ENCODE data around the gene EMC10.

The EMC10 gene

DNA sequence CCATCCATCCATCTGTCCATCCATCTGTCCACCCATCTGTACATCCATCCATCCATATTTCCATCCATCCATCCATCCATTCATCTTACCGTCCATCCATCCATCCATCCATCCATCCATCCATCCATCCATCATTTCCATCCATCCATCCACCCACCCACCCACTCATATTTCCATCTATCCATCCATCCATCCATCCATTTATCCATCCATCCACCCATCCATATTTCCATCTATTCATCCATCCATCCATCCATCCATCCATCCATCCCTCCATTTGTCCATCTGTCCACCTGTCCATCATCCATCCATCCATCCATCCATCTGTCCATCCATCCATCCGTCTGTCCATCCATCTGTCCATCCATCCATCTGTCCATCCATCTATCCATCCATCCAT is 20.3 kb upstream of the EMC10 start:
- TF ChIP-seq, protein P1, sequence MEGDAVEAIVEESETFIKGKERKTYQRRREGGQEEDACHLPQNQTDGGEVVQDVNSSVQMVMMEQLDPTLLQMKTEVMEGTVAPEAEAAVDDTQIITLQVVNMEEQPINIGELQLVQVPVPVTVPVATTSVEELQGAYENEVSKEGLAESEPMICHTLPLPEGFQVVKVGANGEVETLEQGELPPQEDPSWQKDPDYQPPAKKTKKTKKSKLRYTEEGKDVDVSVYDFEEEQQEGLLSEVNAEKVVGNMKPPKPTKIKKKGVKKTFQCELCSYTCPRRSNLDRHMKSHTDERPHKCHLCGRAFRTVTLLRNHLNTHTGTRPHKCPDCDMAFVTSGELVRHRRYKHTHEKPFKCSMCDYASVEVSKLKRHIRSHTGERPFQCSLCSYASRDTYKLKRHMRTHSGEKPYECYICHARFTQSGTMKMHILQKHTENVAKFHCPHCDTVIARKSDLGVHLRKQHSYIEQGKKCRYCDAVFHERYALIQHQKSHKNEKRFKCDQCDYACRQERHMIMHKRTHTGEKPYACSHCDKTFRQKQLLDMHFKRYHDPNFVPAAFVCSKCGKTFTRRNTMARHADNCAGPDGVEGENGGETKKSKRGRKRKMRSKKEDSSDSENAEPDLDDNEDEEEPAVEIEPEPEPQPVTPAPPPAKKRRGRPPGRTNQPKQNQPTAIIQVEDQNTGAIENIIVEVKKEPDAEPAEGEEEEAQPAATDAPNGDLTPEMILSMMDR (IDR thresholded peaks at IDR 0.05) = no peak
- no peaks in the 10 kb centered on the region for H3K9me3 ChIP-seq
- H3K4me3 ChIP-seq = no peak overlapping the region
- H3K36me3 ChIP-seq = no peaks in the 10 kb centered on the region
- H3K27ac ChIP-seq = no peak overlapping the region
- no peak for DNase-seq
- intact Hi-C loops (cut with DNase I; ENCODE audit: low total_unique reads) = no loop called here
- peaks cover 0 to 59% of the 10 kb centered on the region in 2 donors for H3K27me3 ChIP-seq
- no peaks in the 10 kb centered on the region for H3K4me1 ChIP-seq

DNA sequence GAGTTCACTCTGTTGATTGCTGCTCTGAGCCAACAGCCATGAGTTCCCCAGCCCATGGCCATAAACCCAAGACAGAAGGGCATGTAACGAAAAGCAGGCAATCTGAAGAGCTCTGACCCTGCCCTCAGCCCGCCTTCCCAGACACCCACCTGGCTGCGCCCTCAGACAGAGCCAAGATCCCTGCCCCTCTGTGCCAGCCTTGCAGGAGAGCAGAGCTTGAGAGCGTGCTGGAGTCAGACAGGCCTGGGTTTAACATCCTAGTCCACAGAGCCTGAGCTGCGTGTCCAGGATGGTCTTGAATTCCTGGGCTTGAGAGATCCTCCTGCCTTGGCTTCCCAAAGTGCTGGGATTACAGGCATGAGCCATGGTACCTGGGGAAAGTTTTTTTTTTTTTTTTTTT is 19.0 kb upstream of the EMC10 start:
- Histone ChIP-seq H3K27me3 (peaks cover 0 to 66% of the 10 kb centered on the region in 2 donors), H3K27ac (no peak overlapping the region), H3K4me3 (no peak overlapping the region), H3K9me3 (no peaks in the 10 kb centered on the region), H3K36me3 (no peaks in the 10 kb centered on the region), H3K4me1 (no peaks in the 10 kb centered on the region)
- no peak for DNase-seq
- intact Hi-C loops (cut with DNase I; ENCODE audit: low total_unique reads) = no loop called here
- TF ChIP-seq, protein P1 (IDR thresholded peaks at IDR 0.05) = no peak

DNA sequence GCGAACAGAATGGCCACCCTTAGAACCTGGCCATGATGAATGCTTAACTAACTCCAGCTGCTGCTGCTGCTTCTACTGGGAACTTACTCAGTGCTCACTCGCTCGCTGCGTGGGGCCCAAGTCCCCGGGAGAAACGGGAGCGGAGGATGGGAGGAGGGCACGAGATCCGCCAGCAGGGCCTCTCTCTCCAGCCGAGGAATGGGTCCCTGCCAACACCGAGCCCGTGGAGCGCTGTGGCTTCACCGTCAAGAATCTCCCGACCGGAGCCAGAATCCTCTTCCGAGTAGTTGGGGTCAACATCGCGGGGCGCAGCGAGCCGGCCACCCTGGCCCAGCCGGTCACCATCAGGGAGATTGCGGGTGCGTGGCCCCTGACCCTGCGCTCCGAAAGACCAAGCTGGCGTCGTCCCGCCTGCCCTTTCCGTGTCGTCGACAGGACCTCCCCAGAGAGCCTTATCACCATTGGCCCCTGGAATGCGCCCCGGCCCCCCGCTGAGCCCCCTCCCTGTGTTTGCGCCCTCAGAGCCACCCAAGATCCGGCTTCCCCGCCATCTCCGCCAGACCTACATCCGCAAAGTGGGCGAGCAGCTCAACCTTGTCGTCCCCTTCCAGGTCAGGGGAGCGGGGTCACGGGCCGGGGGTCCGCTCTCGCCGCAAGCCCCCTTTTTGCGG is 17.8 kb upstream of the EMC10 start:
- Histone ChIP-seq H3K27ac (no peak overlapping the region), H3K9me3 (no peaks in the 10 kb centered on the region), H3K27me3 (peaks cover 0 to 71% of the 10 kb centered on the region in 2 donors), H3K4me3 (no peak overlapping the region), H3K4me1 (no peaks in the 10 kb centered on the region), H3K36me3 (no peaks in the 10 kb centered on the region)
- intact Hi-C loops (cut with DNase I; ENCODE audit: low total_unique reads) = no loop called here
- TF ChIP-seq, protein P1 (IDR thresholded peaks at IDR 0.05) = no peak
- DNase-seq = no peak

- intact Hi-C loops (cut with DNase I; ENCODE audit: low total_unique reads) = no loop called here
- peaks cover 0 to 73% of the 10 kb centered on the region in 2 donors for H3K27me3 ChIP-seq
- H3K36me3 ChIP-seq = no peaks in the 10 kb centered on the region
- H3K4me3 ChIP-seq = no peak overlapping the region
- no peaks in the 10 kb centered on the region for H3K9me3 ChIP-seq
- TF ChIP-seq, protein P1 (IDR thresholded peaks at IDR 0.05) = no peak
- H3K27ac ChIP-seq = no peak overlapping the region
- H3K4me1 ChIP-seq = no peaks in the 10 kb centered on the region
- no peak for DNase-seq
These were observed 17.2 kb upstream of the EMC10 start for GRCh38 chr19:50459067-50459456.

DNA sequence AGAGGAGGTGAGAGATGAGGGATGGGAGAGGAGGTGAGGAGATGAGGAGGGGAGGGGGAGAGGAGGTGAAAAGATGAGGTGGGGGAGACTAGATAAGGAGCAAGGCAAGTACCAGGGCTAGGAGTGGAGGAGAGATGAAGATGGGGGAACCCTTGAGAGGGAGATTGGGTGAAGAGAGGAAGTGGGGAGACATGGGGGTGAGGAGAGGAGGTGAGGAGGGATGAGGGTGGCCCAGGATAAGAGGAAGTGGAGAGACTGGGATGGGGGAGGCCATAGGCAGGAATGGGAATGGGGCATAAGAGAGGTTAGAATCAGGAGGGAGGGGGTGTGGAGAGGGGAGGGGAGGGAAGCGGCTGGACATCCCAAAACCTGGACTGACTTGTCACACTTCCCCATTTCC is 16.7 kb upstream of the EMC10 start:
- H3K27ac ChIP-seq = no peak overlapping the region
- no peak overlapping the region for H3K4me3 ChIP-seq
- TF ChIP-seq, protein P1 (IDR thresholded peaks at IDR 0.05) = no peak
- H3K9me3 ChIP-seq = no peaks in the 10 kb centered on the region
- DNase-seq = no peak
- no peaks in the 10 kb centered on the region for H3K4me1 ChIP-seq
- no peaks in the 10 kb centered on the region for H3K36me3 ChIP-seq
- H3K27me3 ChIP-seq = peaks cover 0 to 78% of the 10 kb centered on the region in 2 donors
- intact Hi-C loops (cut with DNase I; ENCODE audit: low total_unique reads) = no loop called here

All from tibial artery (tissue), 4 donors.